SK-N-SH treated with all-trans-retinoic acid at 6 μM for 48 hours (cell line): Measurements from ENCODE around the gene F2.

Experiments
- BACH2 ChIP-seq: fragments of 250-450 bp; sonication (Bioruptor Pico); IDR thresholded peaks from 2 replicates; pipeline ENCODE4 v1.9.0; 2021; ENCODE audit warnings: mild to moderate bottlenecking, borderline replicate concordance
- CREB5 ChIP-seq: fragments of 250-450 bp; sonication (Bioruptor Pico); IDR thresholded peaks from 2 replicates; pipeline ENCODE4 v1.5.1; 2020; ENCODE audit warnings: low read depth, mild to moderate bottlenecking, moderate library complexity
- ESRRG ChIP-seq: fragments of 250-450 bp; sonication (Bioruptor Pico); IDR thresholded peaks from 2 replicates; pipeline ENCODE4 v1.6.1; 2021; ENCODE audit warnings: mild to moderate bottlenecking
- ISL1 ChIP-seq: fragments of 250-450 bp; sonication (Bioruptor Pico); IDR thresholded peaks from 2 replicates; pipeline ENCODE4 v2.1.2; 2022; ENCODE audit warnings: mild to moderate bottlenecking, moderate library complexity
- PATZ1 ChIP-seq: fragments of 250-450 bp; sonication (Bioruptor Pico); IDR thresholded peaks from 2 replicates; pipeline ENCODE4 v1.8.0; 2020; ENCODE audit warnings: mild to moderate bottlenecking, moderate library complexity, borderline replicate concordance
- POU6F1 ChIP-seq: fragments of 250-450 bp; sonication (Bioruptor Pico); IDR thresholded peaks from 2 replicates; pipeline ENCODE4 v1.8.0; 2021; ENCODE audit warnings: low read depth, mild to moderate bottlenecking, moderate library complexity, borderline replicate concordance
- PPARA ChIP-seq: fragments of 250-450 bp; sonication (Bioruptor Pico); IDR thresholded peaks from 2 replicates; pipeline ENCODE4 v1.5.0; 2020; ENCODE audit warnings: mild to moderate bottlenecking, borderline replicate concordance
- RARB ChIP-seq: fragments of 250-450 bp; sonication (Bioruptor Pico); IDR thresholded peaks from 2 replicates; pipeline ENCODE4 v1.8.0; 2021; ENCODE audit warnings: mild to moderate bottlenecking, moderate library complexity
- TOX ChIP-seq: fragments of 250-450 bp; sonication (Bioruptor Pico); IDR thresholded peaks from 2 replicates; pipeline ENCODE4 v1.8.0; 2021; ENCODE audit warnings: mild to moderate bottlenecking, moderate library complexity, borderline replicate concordance
- TSHZ2 ChIP-seq: fragments of 250-450 bp; sonication (Bioruptor Pico); IDR thresholded peaks from 2 replicates; pipeline ENCODE4 v1.5.0; 2020; ENCODE audit warnings: mild to moderate bottlenecking, moderate library complexity

GRCh38 chr11:46698597-46698996, 20.4 kb upstream of the F2 start:
- TF ChIP-seq ISL1 (no peak), POU6F1 (CRISPR knock-in tag) (no peak), TOX (CRISPR knock-in tag) (no peak), BACH2 (CRISPR knock-in tag) (no peak), CREB5 (CRISPR knock-in tag) (no peak), PPARA (CRISPR knock-in tag) (no peak), ESRRG (CRISPR knock-in tag) (no peak), RARB (CRISPR knock-in tag) (no peak), PATZ1 (no peak), TSHZ2 (no peak)
